Keratinocyte (primary cell): ENCODE results near the gene PEX5L. TPM values are rescaled to one million over a fixed set of nuclear protein-coding genes. Genes with fewer than 3 reads are reported as not detected.

Source experiments
- DNase-seq: peaks from one replicate; pipeline ENCODE4 v3.0.0-alpha.2; 2011; ENCODE audit warnings: low read depth, missing footprints, low spot score
- FAIRE-seq: peaks from 2 replicates; lab custom pipeline; 2011; peaks lifted over from hg19 to GRCh38; lab: Jason Lieb, UNC
- H2AFZ ChIP-seq: 2 replicates; pipeline ENCODE4 v1.6.0; 2012; ENCODE audit warnings: low read length, control low read depth, inconsistent platforms; ENCODE audit not compliant: control insufficient read depth
- H3K27ac ChIP-seq: 2 replicates; pipeline ENCODE4 v1.5.1; 2011; ENCODE audit warnings: low read length; ENCODE audit not compliant: control insufficient read depth, insufficient read depth
- H3K27me3 ChIP-seq: 3 replicates; pipeline ENCODE4 v1.6.0; 2011; ENCODE audit warnings: low read length; ENCODE audit not compliant: control insufficient read depth, insufficient read depth; ENCODE audit errors: extremely low read depth
- H3K36me3 ChIP-seq, 2 experiments: 2 replicates in 1 of 2; 3 replicates in 1 of 2; pipeline ENCODE4 v1.5.1; 2011; ENCODE audit warnings: low read length in 2 of 2, mild to moderate bottlenecking in 1 of 2; ENCODE audit not compliant: control insufficient read depth in 2 of 2, insufficient read depth in 2 of 2; ENCODE audit errors: extremely low read depth in 1 of 2
- H3K4me1 ChIP-seq: 3 replicates; pipeline ENCODE4 v1.5.1; 2011; ENCODE audit warnings: low read length; ENCODE audit not compliant: control insufficient read depth, insufficient read depth; ENCODE audit errors: extremely low read depth
- H3K4me2 ChIP-seq: 3 replicates; pipeline ENCODE4 v1.6.0; 2011; ENCODE audit warnings: low read depth, low read length; ENCODE audit not compliant: control insufficient read depth, insufficient read depth; ENCODE audit errors: extremely low read depth
- H3K4me3 ChIP-seq, 3 experiments: fragments of 200-600 bp in 1 of 3; sonication (generic) in 1 of 3; 2 replicates in 2 of 3; 3 replicates in 1 of 3; pipeline ENCODE4 v1.5.1; 2011 to 2016; ENCODE audit warnings: low read length in 3 of 3, mild to moderate bottlenecking in 3 of 3, control low read depth in 2 of 3, inconsistent platforms in 1 of 3, low read depth in 1 of 3, mixed read lengths in 1 of 3, mixed run types in 1 of 3, moderate library complexity in 1 of 3; ENCODE audit not compliant: control insufficient read depth in 2 of 3, insufficient read depth in 2 of 3; ENCODE audit errors: extremely low read depth in 1 of 3
- H3K79me2 ChIP-seq: 2 replicates; pipeline ENCODE4 v1.6.0; 2012; ENCODE audit warnings: low read length; ENCODE audit not compliant: control insufficient read depth, insufficient read depth
- H3K9ac ChIP-seq: 3 replicates; pipeline ENCODE4 v1.6.0; 2011; ENCODE audit warnings: low read length; ENCODE audit not compliant: control insufficient read depth, insufficient read depth; ENCODE audit errors: extremely low read depth
- H3K9me1 ChIP-seq: 3 replicates; pipeline ENCODE4 v1.6.0; 2011; ENCODE audit warnings: low read length; ENCODE audit not compliant: control insufficient read depth, insufficient read depth; ENCODE audit errors: extremely low read depth
- H3K9me3 ChIP-seq: 2 replicates; pipeline ENCODE4 v1.5.1; 2012; ENCODE audit warnings: low read depth, low read length; ENCODE audit not compliant: control insufficient read depth
- H4K20me1 ChIP-seq: 3 replicates; pipeline ENCODE4 v1.6.0; 2011; ENCODE audit warnings: low read length; ENCODE audit not compliant: control insufficient read depth, insufficient read depth; ENCODE audit errors: extremely low read depth
- EZH2 ChIP-seq: IDR thresholded peaks from one replicate; pipeline ENCODE4 v1.6.1; 2012; ENCODE audit warnings: inconsistent platforms, mild to moderate bottlenecking, low read length, moderate library complexity
- dilution Hi-C: fragments of 300-500 bp; cut with MboI; formaldehyde crosslinking; loops from one replicate; pipeline ENCODE4 v1.7.0; 2020; ENCODE audit warnings: low sequenced_read_pairs; ENCODE audit not compliant: extremely low pct_ligation_motif_present
- polyA plus RNA-seq, 5 experiments: library from polyadenylated mRNA; depleted of rRNA in 3 of 5; stranded (reverse) in 3 of 5; stranded (forward) in 1 of 5; unstranded in 1 of 5; fragments of >200 nt; gene quantifications; 1 replicate in 1 of 5; 2 replicates in 3 of 5; 3 replicates in 1 of 5; pipeline versions ENCODE4 v1.2.1 to v1.2.3, GENCODE V29; 2011 to 2012; ENCODE audit warnings: missing spikeins in 2 of 5, low read depth in 1 of 5, low replicate concordance in 1 of 5
- TF ChIP-seq, protein P1 (sequence below), 3 experiments: IDR thresholded peaks in 1 of 3; conservative IDR thresholded peaks in 1 of 3; optimal IDR thresholded peaks in 1 of 3; 2 replicates in 2 of 3; 3 replicates in 1 of 3; pipeline versions ENCODE3 to v1.5.1; 2011; ENCODE audit warnings: low read length in 3 of 3, mild to moderate bottlenecking in 3 of 3, moderate library complexity in 2 of 3, control low read depth in 1 of 3, inconsistent platforms in 1 of 3; ENCODE audit not compliant: insufficient read depth in 2 of 3; ENCODE audit errors: extremely low read depth in 1 of 3

The PEX5L gene
- polyA plus RNA-seq, 1 donor (not counting 4 experiments of a cell fraction or from before 2014, with no cell fraction given) = 0.92 TPM

GRCh38 chr3:179884136-179884535, 152.6 kb downstream of the PEX5L start:
- DNase-seq (no peak), FAIRE-seq (no peak)
- Histone ChIP-seq H3K27ac (no peak overlapping the region), H3K79me2 (no peaks in the 10 kb centered on the region), H3K9me1 (no peaks in the 10 kb centered on the region), H3K4me3 (no peak overlapping the region), H3K4me1 (no peaks in the 10 kb centered on the region), H3K27me3 (no peaks in the 10 kb centered on the region), H3K36me3 (no peaks in the 10 kb centered on the region), H3K9ac (no peak overlapping the region), H3K9me3 (no peaks in the 10 kb centered on the region), H3K4me2 (no peak overlapping the region), H4K20me1 (no peaks in the 10 kb centered on the region), H2AFZ (no peak overlapping the region)
- TF ChIP-seq EZH2 = no peak
- TF ChIP-seq, protein P1, sequence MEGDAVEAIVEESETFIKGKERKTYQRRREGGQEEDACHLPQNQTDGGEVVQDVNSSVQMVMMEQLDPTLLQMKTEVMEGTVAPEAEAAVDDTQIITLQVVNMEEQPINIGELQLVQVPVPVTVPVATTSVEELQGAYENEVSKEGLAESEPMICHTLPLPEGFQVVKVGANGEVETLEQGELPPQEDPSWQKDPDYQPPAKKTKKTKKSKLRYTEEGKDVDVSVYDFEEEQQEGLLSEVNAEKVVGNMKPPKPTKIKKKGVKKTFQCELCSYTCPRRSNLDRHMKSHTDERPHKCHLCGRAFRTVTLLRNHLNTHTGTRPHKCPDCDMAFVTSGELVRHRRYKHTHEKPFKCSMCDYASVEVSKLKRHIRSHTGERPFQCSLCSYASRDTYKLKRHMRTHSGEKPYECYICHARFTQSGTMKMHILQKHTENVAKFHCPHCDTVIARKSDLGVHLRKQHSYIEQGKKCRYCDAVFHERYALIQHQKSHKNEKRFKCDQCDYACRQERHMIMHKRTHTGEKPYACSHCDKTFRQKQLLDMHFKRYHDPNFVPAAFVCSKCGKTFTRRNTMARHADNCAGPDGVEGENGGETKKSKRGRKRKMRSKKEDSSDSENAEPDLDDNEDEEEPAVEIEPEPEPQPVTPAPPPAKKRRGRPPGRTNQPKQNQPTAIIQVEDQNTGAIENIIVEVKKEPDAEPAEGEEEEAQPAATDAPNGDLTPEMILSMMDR (optimal IDR thresholded peaks at IDR 0.05 in 1 of 3, IDR thresholded peaks at IDR 0.05 in 1 of 3, conservative IDR thresholded peaks at IDR 0.05 in 1 of 3; ENCODE audit: extremely low read depth in 1 of 3, insufficient read depth in 2 of 3, low read length in 3 of 3) = no peak
- dilution Hi-C loops = no loop called here

DNA sequence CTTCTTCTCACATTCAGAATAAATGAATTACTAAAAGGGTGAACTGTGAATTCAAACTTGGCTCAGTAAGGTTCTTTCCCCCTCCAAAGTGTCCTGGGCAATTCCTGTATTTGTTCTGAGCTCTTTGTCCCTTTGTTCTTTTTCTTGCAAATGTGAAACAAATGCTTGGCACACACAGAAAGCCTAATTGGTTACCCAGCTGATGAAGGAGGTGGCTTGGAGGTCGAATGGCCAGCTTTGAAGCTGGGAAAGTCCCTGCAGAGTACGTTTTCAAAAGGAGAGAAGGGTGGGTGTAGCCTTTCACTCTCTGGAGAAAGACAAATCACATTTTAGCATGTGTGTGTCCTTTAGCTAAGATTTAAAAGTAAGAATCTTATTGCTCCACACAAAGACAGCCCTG, 154.4 kb downstream of the PEX5L start:
- no peaks in the 10 kb centered on the region for H3K9me3 ChIP-seq
- no peak overlapping the region for H3K4me2 ChIP-seq
- FAIRE-seq (no peak), DNase-seq (no peak)
- no peaks in the 10 kb centered on the region for H3K36me3 ChIP-seq
- dilution Hi-C loops = no loop called here
- H4K20me1 ChIP-seq = no peaks in the 10 kb centered on the region
- no peaks in the 10 kb centered on the region for H3K27me3 ChIP-seq
- H3K9me1 ChIP-seq = no peaks in the 10 kb centered on the region
- H3K9ac ChIP-seq = no peak overlapping the region
- TF ChIP-seq, protein P1 (optimal IDR thresholded peaks at IDR 0.05 in 1 of 3, IDR thresholded peaks at IDR 0.05 in 1 of 3, conservative IDR thresholded peaks at IDR 0.05 in 1 of 3; ENCODE audit: extremely low read depth in 1 of 3, insufficient read depth in 2 of 3, low read length in 3 of 3) = no peak
- no peak for TF ChIP-seq EZH2
- H3K4me1 ChIP-seq = no peaks in the 10 kb centered on the region
- H3K27ac ChIP-seq = no peak overlapping the region
- no peaks in the 10 kb centered on the region for H3K79me2 ChIP-seq
- H2AFZ ChIP-seq = no peak overlapping the region
- no peak overlapping the region for H3K4me3 ChIP-seq
